Liver (tissue), 9 donors: Measurements from ENCODE around the gene CAMK1D. TPM values are rescaled to one million over a fixed set of nuclear protein-coding genes. Genes with fewer than 3 reads are reported as not detected.

ENCODE experiments used
- DNase-seq: peaks from one replicate; pipeline ENCODE4 v3.0.0-alpha.2; 2017; ENCODE audit warnings: low spot score
- H3K27ac ChIP-seq, 2 donors: one replicate each; pipeline ENCODE4 v1.7.0; 2013; ENCODE audit warnings: inconsistent platforms in 2 of 2, low read length in 2 of 2, control low read depth in 1 of 2, low read depth in 1 of 2, mild to moderate bottlenecking in 1 of 2
- H3K27me3 ChIP-seq, 4 donors: one replicate each; pipeline versions ENCODE4 v1.6.1 to v1.7.0; 2013; ENCODE audit warnings: low read length in 3 of 4, inconsistent platforms in 1 of 4, mild to moderate bottlenecking in 1 of 4, moderate library complexity in 1 of 4; ENCODE audit not compliant: control insufficient read depth in 4 of 4, insufficient read depth in 4 of 4
- H3K36me3 ChIP-seq, 4 donors: one replicate each; pipeline versions ENCODE4 v1.6.1 to v1.7.0; 2013; ENCODE audit warnings: low read length in 3 of 4, mild to moderate bottlenecking in 3 of 4, low read depth in 1 of 4, moderate library complexity in 1 of 4; ENCODE audit not compliant: control insufficient read depth in 4 of 4, insufficient read depth in 3 of 4
- H3K4me1 ChIP-seq, 4 donors: one replicate each; pipeline versions ENCODE4 v1.6.1 to v1.7.0; 2013; ENCODE audit warnings: low read length in 3 of 4, mild to moderate bottlenecking in 3 of 4, moderate library complexity in 1 of 4; ENCODE audit not compliant: control insufficient read depth in 4 of 4, insufficient read depth in 4 of 4
- H3K4me3 ChIP-seq, 3 donors: one replicate each; pipeline versions ENCODE4 v1.6.1 to v1.7.0; 2013; ENCODE audit warnings: low read length in 3 of 3, control low read depth in 1 of 3, low read depth in 1 of 3, mild to moderate bottlenecking in 1 of 3
- H3K9ac ChIP-seq, 2 donors: one replicate each; pipeline ENCODE4 v1.7.0; 2013; ENCODE audit warnings: low read length in 2 of 2, mild to moderate bottlenecking in 2 of 2, moderate library complexity in 2 of 2, control low read depth in 1 of 2, low read depth in 1 of 2
- H3K9me3 ChIP-seq, 4 donors: one replicate each; pipeline versions ENCODE4 v1.6.1 to v1.7.0; 2013; ENCODE audit warnings: low read length in 3 of 4; ENCODE audit not compliant: control insufficient read depth in 4 of 4
- ATF3 ChIP-seq: IDR thresholded peaks from 2 replicates; pipeline ENCODE4 v1.6.1; 2016; ENCODE audit warnings: antibody characterized with exemption
- CTCF ChIP-seq: fragments of 150-350 bp; IDR thresholded peaks from 2 replicates; pipeline ENCODE4 v1.5.1; 2017; ENCODE audit warnings: improper control_type of control experiment, low read depth, low read length; ENCODE audit not compliant: missing input control
- EGR1 ChIP-seq, 2 donors: IDR thresholded peaks; 2 replicates each; pipeline ENCODE4 v1.6.1; 2016 to 2018; ENCODE audit warnings: antibody characterized with exemption in 2 of 2, low read depth in 2 of 2
- FOXA1 ChIP-seq: IDR thresholded peaks from 2 replicates; pipeline ENCODE4 v1.6.1; 2016; ENCODE audit warnings: antibody characterized with exemption
- FOXA2 ChIP-seq: IDR thresholded peaks from 2 replicates; pipeline ENCODE4 v1.6.1; 2016; ENCODE audit warnings: antibody characterized with exemption
- GABPA ChIP-seq, 2 donors: IDR thresholded peaks in 1 of 2; conservative IDR thresholded peaks in 1 of 2; 2 replicates each; pipeline ENCODE4 v1.6.1; 2016; ENCODE audit warnings: antibody characterized with exemption in 2 of 2, mild to moderate bottlenecking in 1 of 2, moderate library complexity in 1 of 2
- HNF4A ChIP-seq, 2 donors: conservative IDR thresholded peaks; 2 replicates each; pipeline ENCODE4 v1.6.1; 2016; ENCODE audit warnings: antibody characterized with exemption in 2 of 2, mild to moderate bottlenecking in 2 of 2
- HNF4G ChIP-seq: IDR thresholded peaks from 2 replicates; pipeline ENCODE4 v1.6.1; 2016; ENCODE audit warnings: antibody characterized with exemption
- JUND ChIP-seq, 2 donors: IDR thresholded peaks; 2 replicates each; pipeline ENCODE4 v1.6.1; 2016; ENCODE audit warnings: antibody characterized with exemption in 2 of 2
- MAX ChIP-seq: IDR thresholded peaks from 2 replicates; pipeline ENCODE4 v1.6.1; 2016; ENCODE audit warnings: antibody characterized with exemption
- NR2F2 ChIP-seq: IDR thresholded peaks from 2 replicates; pipeline ENCODE4 v1.6.1; 2016; ENCODE audit warnings: antibody characterized with exemption
- RAD21 ChIP-seq, 2 donors: IDR thresholded peaks; 2 replicates each; pipeline ENCODE4 v1.6.1; 2016; ENCODE audit warnings: antibody characterized with exemption in 2 of 2, mild to moderate bottlenecking in 2 of 2
- REST ChIP-seq: IDR thresholded peaks from 2 replicates; pipeline ENCODE4 v1.6.1; 2016; ENCODE audit warnings: antibody characterized with exemption, mild to moderate bottlenecking
- RXRA ChIP-seq, 2 donors: IDR thresholded peaks; 2 replicates each; pipeline ENCODE4 v1.6.1; 2017 to 2018; ENCODE audit warnings: antibody characterized with exemption in 2 of 2, mild to moderate bottlenecking in 1 of 2
- SP1 ChIP-seq: IDR thresholded peaks from 2 replicates; pipeline ENCODE4 v1.6.1; 2018; ENCODE audit warnings: antibody characterized with exemption, mild to moderate bottlenecking
- TAF1 ChIP-seq: conservative IDR thresholded peaks from 2 replicates; pipeline ENCODE4 v1.6.1; 2016; ENCODE audit warnings: antibody characterized with exemption, mild to moderate bottlenecking
- YY1 ChIP-seq: IDR thresholded peaks from 2 replicates; pipeline ENCODE4 v1.6.1; 2016; ENCODE audit warnings: antibody characterized with exemption, mild to moderate bottlenecking
- ZBTB33 ChIP-seq: IDR thresholded peaks from 2 replicates; pipeline ENCODE4 v1.6.1; 2016; ENCODE audit warnings: antibody characterized with exemption
- WGBS: extraction: QIAGEN DNeasy Blood & Tissue Kit; methylation state at CpG from one replicate; pipeline ENCODE4 v1.1.7; 2013; 5-methylcytosine and 5-hydroxymethylcytosine counted together
- polyA plus RNA-seq, 2 donors: library from polyadenylated mRNA; stranded (reverse) in 1 of 2; unstranded in 1 of 2; fragments of 200-250 nt in 1 of 2; fragments of >200 nt in 1 of 2; fragmentation: Nextera tagmentation in 1 of 2; extraction: Ambion mirVana in 1 of 2; gene quantifications; one replicate each; pipeline versions ENCODE4 v1.2.1 to v1.2.3, GENCODE V29; 2013 to 2015
- total RNA-seq, 2 donors: library from RNA; depleted of rRNA; stranded (reverse); fragments of >200 nt; gene quantifications; one replicate each; pipeline ENCODE4 v1.2.3, GENCODE V29; 2014
- donor health status: healthy.
- donor health status: healthy.
- donor health status: healthy.
- donor health status: healthy.
- donor health status: healthy.

The CAMK1D gene
- total and polyA plus RNA-seq, 4 donors = 2.7 to 10.1 (median 4.2) TPM

- Histone ChIP-seq H3K4me3 (no peak overlapping the region), H3K36me3 (no peaks in the 10 kb centered on the region), H3K27ac (no peak overlapping the region), H3K9me3 (no peaks in the 10 kb centered on the region), H3K9ac (no peak overlapping the region), H3K27me3 (no peaks in the 10 kb centered on the region), H3K4me1 (peaks cover 0 to 2% (median under 1%) of the 10 kb centered on the region in 4 donors)
- TF ChIP-seq JUND (IDR thresholded peaks at IDR 0.05) (no peak), RXRA (IDR thresholded peaks at IDR 0.05) (no peak)
- no peak for DNase-seq
- WGBS = 96% methylated on average over 7 of the region's 7 CpGs
These were observed 292.7 kb downstream of the CAMK1D start for GRCh38 chr10:12642036-12642435.

- Histone ChIP-seq H3K9me3 (no peaks in the 10 kb centered on the region), H3K27ac (no peak overlapping the region), H3K27me3 (no peaks in the 10 kb centered on the region), H3K9ac (no peak overlapping the region), H3K36me3 (no peaks in the 10 kb centered on the region), H3K4me3 (no peak overlapping the region), H3K4me1 (peaks cover 0 to 2% (median under 1%) of the 10 kb centered on the region in 4 donors)
- DNase-seq = no peak
- TF ChIP-seq NR2F2 = no peak
- no peak for TF ChIP-seq YY1
- TF ChIP-seq SP1 = no peak
- TF ChIP-seq FOXA2 = no peak
- no peak for TF ChIP-seq JUND (IDR thresholded peaks at IDR 0.05)
- TF ChIP-seq HNF4A (conservative IDR thresholded peaks at IDR 0.05) = no peak
- 93% methylated on average over 17 of the region's 17 CpGs for WGBS
These were observed 293.9 kb downstream of the CAMK1D start for GRCh38 chr10:12643279-12643678.

GRCh38 chr10:12644380-12645144, 295.2 kb downstream of the CAMK1D start:
- Histone ChIP-seq H3K36me3 (no peaks in the 10 kb centered on the region), H3K27ac (no peak overlapping the region), H3K27me3 (no peaks in the 10 kb centered on the region), H3K9ac (no peak overlapping the region), H3K4me1 (peaks cover 1 to 13% (median 8%) of the 10 kb centered on the region in 4 donors), H3K9me3 (no peaks in the 10 kb centered on the region), H3K4me3 (no peak overlapping the region)
- WGBS = 96% methylated on average over 4 of the region's 4 CpGs
- no peak for TF ChIP-seq FOXA1
- no peak for TF ChIP-seq NR2F2
- no peak for TF ChIP-seq EGR1 (IDR thresholded peaks at IDR 0.05; ENCODE audit: low read depth in 2 of 2)
- TF ChIP-seq HNF4A (conservative IDR thresholded peaks at IDR 0.05) = no peak
- no peak for TF ChIP-seq FOXA2
- no peak for TF ChIP-seq SP1
- no peak for TF ChIP-seq RXRA (IDR thresholded peaks at IDR 0.05)
- TF ChIP-seq MAX = no peak
- TF ChIP-seq ATF3 = no peak
- TF ChIP-seq TAF1 = no peak
- TF ChIP-seq CTCF = no peak
- TF ChIP-seq HNF4G = no peak
- TF ChIP-seq ZBTB33 = no peak
- TF ChIP-seq REST = no peak
- TF ChIP-seq JUND (IDR thresholded peaks at IDR 0.05) = no peak
- no peak for TF ChIP-seq YY1
- no peak for TF ChIP-seq RAD21 (IDR thresholded peaks at IDR 0.05)
- TF ChIP-seq GABPA (IDR thresholded peaks at IDR 0.05 in 1 of 2, conservative IDR thresholded peaks at IDR 0.05 in 1 of 2) = no peak
- no peak for DNase-seq
